ENCODE measurements around the gene GPR153. TPM values are rescaled to one million over a fixed set of nuclear protein-coding genes. Genes with fewer than 3 reads are reported as not detected.
"Not testable (repeated sequence)": the region's sequence is repeated elsewhere in the genome, so short reads cannot be mapped to it uniquely, and the experiment has no call there.

The GPR153 gene
- total RNA-seq, 1 donor = 4.0 TPM

DNA sequence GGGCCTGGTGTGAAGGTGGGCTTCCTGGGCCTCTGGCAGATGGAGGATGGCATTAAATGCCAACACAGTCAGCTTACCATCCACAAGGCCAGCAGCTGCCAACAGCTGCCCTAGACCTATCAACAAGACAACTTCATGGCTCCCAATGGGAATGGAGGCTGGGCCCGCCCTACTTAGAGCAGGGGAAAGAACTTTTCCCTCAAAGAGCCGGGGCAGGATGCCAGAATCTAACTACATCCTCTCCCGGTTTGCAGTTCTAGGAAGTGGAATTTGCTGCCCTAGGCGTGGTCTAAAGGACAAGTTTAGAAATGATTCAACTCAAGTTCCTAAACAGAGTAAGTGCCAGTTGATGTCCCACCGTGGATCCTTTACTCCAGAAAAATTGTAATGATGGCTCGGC lies 38.3 kb downstream of the GPR153 start:
- peak; percentile 87 for DNase-seq (ENCODE audit: insufficient read length, low spot score, missing footprints)
- Histone ChIP-seq H3K36me3 (ENCODE audit: insufficient read depth, low read length) (peaks cover 39% of the 10 kb centered on the region), H3K27ac (ENCODE audit: low read depth, low read length) (no peak overlapping the region), H3K4me1 (ENCODE audit: insufficient read depth, low read length) (no peaks in the 10 kb centered on the region), H4K20me1 (ENCODE audit: insufficient read depth, low read length) (peaks cover 6% of the 10 kb centered on the region), H3K79me2 (ENCODE audit: insufficient read depth, low read length) (no peaks in the 10 kb centered on the region), H3K27me3 (ENCODE audit: insufficient read depth, low read length) (no peaks in the 10 kb centered on the region), H2AFZ (ENCODE audit: low read length) (no peak overlapping the region), H3K4me2 (ENCODE audit: insufficient read depth, low read length) (no peak overlapping the region), H3K4me3 (ENCODE audit: insufficient read depth, low read length) (no peak overlapping the region), H3K9me3 (ENCODE audit: low read depth, low read length) (no peaks in the 10 kb centered on the region)
- TF ChIP-seq, protein P1, sequence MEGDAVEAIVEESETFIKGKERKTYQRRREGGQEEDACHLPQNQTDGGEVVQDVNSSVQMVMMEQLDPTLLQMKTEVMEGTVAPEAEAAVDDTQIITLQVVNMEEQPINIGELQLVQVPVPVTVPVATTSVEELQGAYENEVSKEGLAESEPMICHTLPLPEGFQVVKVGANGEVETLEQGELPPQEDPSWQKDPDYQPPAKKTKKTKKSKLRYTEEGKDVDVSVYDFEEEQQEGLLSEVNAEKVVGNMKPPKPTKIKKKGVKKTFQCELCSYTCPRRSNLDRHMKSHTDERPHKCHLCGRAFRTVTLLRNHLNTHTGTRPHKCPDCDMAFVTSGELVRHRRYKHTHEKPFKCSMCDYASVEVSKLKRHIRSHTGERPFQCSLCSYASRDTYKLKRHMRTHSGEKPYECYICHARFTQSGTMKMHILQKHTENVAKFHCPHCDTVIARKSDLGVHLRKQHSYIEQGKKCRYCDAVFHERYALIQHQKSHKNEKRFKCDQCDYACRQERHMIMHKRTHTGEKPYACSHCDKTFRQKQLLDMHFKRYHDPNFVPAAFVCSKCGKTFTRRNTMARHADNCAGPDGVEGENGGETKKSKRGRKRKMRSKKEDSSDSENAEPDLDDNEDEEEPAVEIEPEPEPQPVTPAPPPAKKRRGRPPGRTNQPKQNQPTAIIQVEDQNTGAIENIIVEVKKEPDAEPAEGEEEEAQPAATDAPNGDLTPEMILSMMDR (IDR thresholded peaks at IDR 0.05; ENCODE audit: extremely low read depth, low read depth, low read length) = no peak

DNA sequence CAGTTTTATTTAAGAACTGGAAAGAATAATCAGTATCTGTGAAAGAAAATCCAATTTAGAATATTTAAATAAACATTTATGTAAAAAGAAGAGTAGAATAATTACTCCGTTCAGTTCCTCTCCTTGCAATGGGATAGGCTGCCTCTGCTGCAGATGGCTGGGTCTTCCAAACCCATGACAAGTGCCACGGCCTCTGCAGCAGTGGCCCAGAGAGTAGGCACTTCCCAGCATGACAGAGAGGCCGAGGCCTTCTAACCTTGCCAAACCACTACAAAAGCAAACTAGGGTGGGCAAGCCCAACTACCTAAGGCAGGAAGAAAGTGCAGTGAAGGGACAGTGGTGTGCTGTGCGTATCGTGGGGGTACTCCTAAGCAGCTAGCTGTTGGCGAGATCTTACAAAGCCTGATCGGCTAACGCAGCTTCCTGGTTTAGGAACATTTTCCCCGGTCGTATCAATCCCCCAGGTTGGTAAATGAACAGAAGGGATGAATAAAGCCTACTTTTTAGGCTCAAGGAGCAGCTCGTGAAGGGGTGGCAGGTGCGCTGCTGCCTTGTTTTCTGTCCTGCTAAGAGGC lies 39.6 kb downstream of the GPR153 start:
- Histone ChIP-seq H3K9me3 (ENCODE audit: low read depth, low read length) (no peaks in the 10 kb centered on the region), H3K79me2 (ENCODE audit: insufficient read depth, low read length) (no peaks in the 10 kb centered on the region), H2AFZ (ENCODE audit: low read length) (no peak overlapping the region), H3K4me3 (ENCODE audit: insufficient read depth, low read length) (no peak overlapping the region), H3K27me3 (ENCODE audit: insufficient read depth, low read length) (no peaks in the 10 kb centered on the region), H3K4me1 (ENCODE audit: insufficient read depth, low read length) (no peaks in the 10 kb centered on the region), H4K20me1 (ENCODE audit: insufficient read depth, low read length) (peaks cover 6% of the 10 kb centered on the region), H3K27ac (ENCODE audit: low read depth, low read length) (no peak overlapping the region), H3K36me3 (ENCODE audit: insufficient read depth, low read length) (peaks cover 30% of the 10 kb centered on the region), H3K4me2 (ENCODE audit: insufficient read depth, low read length) (no peak overlapping the region)
- peak; percentile 69 for DNase-seq (ENCODE audit: insufficient read length, low spot score, missing footprints)
- TF ChIP-seq, protein P1 (IDR thresholded peaks at IDR 0.05; ENCODE audit: extremely low read depth, low read depth, low read length) = no peak

DNA sequence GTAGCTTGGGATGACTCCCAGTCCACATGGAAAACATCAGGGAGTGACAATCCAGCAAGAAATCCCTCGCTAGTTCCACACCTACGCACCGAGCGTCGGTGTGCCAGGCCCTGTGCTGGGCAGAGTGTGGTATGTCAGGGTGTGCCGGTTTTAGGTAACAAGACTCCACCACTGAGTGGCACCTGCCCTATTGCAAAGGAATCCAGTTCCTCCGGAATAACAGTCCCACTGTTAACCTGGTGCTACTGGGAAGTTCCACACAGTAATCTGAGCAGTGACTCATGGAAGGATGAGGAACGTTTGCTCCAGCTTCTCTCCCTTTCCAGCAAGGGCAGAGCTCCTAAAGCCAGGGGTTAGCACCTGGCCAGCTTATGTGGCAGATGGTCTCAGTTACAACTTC lies 40.7 kb downstream of the GPR153 start:
- H3K79me2 ChIP-seq (ENCODE audit: insufficient read depth, low read length) = no peaks in the 10 kb centered on the region
- no peak overlapping the region for H3K4me3 ChIP-seq (ENCODE audit: insufficient read depth, low read length)
- no peak overlapping the region for H2AFZ ChIP-seq (ENCODE audit: low read length)
- no peak overlapping the region for H3K27ac ChIP-seq (ENCODE audit: low read depth, low read length)
- peak; percentile 84 for DNase-seq (ENCODE audit: insufficient read length, low spot score, missing footprints)
- H3K36me3 ChIP-seq (ENCODE audit: insufficient read depth, low read length) = peaks cover 25% of the 10 kb centered on the region
- TF ChIP-seq, protein P1 (IDR thresholded peaks at IDR 0.05; ENCODE audit: extremely low read depth, low read depth, low read length) = no peak
- no peaks in the 10 kb centered on the region for H3K9me3 ChIP-seq (ENCODE audit: low read depth, low read length)
- no peak overlapping the region for H3K4me2 ChIP-seq (ENCODE audit: insufficient read depth, low read length)
- peaks cover under 1% of the 10 kb centered on the region for H4K20me1 ChIP-seq (ENCODE audit: insufficient read depth, low read length)
- H3K27me3 ChIP-seq (ENCODE audit: insufficient read depth, low read length) = no peaks in the 10 kb centered on the region
- H3K4me1 ChIP-seq (ENCODE audit: insufficient read depth, low read length) = no peaks in the 10 kb centered on the region

DNA sequence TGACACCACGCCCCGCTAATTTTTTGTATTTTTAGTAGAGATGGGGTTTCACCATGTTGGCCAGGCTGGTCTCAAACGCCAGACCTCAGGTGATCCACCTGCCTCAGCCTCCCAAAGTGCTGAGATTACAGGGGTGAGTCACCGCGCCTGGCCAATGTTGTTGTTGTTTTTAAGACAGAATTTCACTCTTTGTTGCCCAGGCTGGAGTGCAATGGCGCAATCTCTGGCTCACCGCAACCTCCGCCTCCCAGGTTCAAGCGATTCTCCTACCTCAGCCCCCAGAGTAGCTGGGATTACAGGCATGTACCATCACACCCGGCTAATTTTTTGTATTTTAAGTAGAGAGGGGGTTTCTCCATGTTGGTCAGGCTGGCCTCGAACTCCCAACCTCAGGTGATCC lies 41.3 kb downstream of the GPR153 start:
- not testable (repeated sequence) for H3K27ac ChIP-seq (ENCODE audit: low read depth, low read length); H4K20me1 ChIP-seq (ENCODE audit: insufficient read depth, low read length); H3K9me3 ChIP-seq (ENCODE audit: low read depth, low read length); H3K27me3 ChIP-seq (ENCODE audit: insufficient read depth, low read length); DNase-seq (ENCODE audit: insufficient read length, low spot score, missing footprints); H3K4me2 ChIP-seq (ENCODE audit: insufficient read depth, low read length); H3K79me2 ChIP-seq (ENCODE audit: insufficient read depth, low read length); H2AFZ ChIP-seq (ENCODE audit: low read length); H3K4me1 ChIP-seq (ENCODE audit: insufficient read depth, low read length); H3K4me3 ChIP-seq (ENCODE audit: insufficient read depth, low read length)
- H3K36me3 ChIP-seq (ENCODE audit: insufficient read depth, low read length) = peaks cover 20% of the 10 kb centered on the region

Measured in osteoblast (primary cell).